HepG2 (cell line): Measurements from ENCODE around the gene PACS1. TPM values are rescaled to one million over a fixed set of nuclear protein-coding genes. Genes with fewer than 3 reads are reported as not detected.

Experiments
- ATAC-seq: fragments of 200-7000 bp; cut with Tn5 transposase; 3 replicates; pipeline ENCODE4 v1.9.1; 2020; ENCODE audit warnings: mild to moderate bottlenecking, moderate library complexity
- BruUV-seq: library from RNA; stranded (reverse); fragments of 400-500 nt; replicated peaks from 2 replicates; lab custom pipeline; 2021; lab: Mats Ljungman, UMichigan
- CTCF ChIA-PET: fragments of 300-600 bp; formaldehyde crosslinking; extraction: SDS; loops from one replicate; lab custom pipeline; 2021; ENCODE audit warnings: low total read pairs, inconsistent platforms, low intra/inter-chr PET ratio; lab: Yijun Ruan, JAX
- POLR2A ChIA-PET: fragments of 350-600 bp; sonication (Branson Sonifier 250); formaldehyde crosslinking; loops from one replicate; lab custom pipeline; 2020; ENCODE audit warnings: antibody characterized with exemption, inconsistent platforms; lab: Yijun Ruan, JAX
- DNase-seq: peaks from one replicate; pipeline ENCODE4 v3.0.0-alpha.2; 2015; ENCODE audit warnings: low spot score
- FAIRE-seq: peaks from 3 replicates; lab custom pipeline; 2011; peaks lifted over from hg19 to GRCh38; lab: Jason Lieb, UNC
- H2AFZ ChIP-seq: one replicate; pipeline ENCODE4 v1.6.1; 2011; ENCODE audit warnings: low read length, inconsistent platforms
- H3K27ac ChIP-seq: fragments of 300-600 bp; 3 replicates; pipeline ENCODE4 v1.8.0; 2011; ENCODE audit warnings: mixed run types, mild to moderate bottlenecking, mixed read lengths, low read length, inconsistent platforms; ENCODE audit not compliant: insufficient read depth; ENCODE audit errors: extremely low read length
- H3K27me3 ChIP-seq, 2 experiments: fragments of 200-600 bp in 1 of 2; 2 replicates in 1 of 2; 3 replicates in 1 of 2; pipeline versions ENCODE4 v1.6.0 to v1.8.0; 2011; ENCODE audit warnings: low read length in 2 of 2, mild to moderate bottlenecking in 2 of 2, moderate library complexity in 2 of 2, inconsistent platforms in 1 of 2; ENCODE audit not compliant: insufficient read depth in 2 of 2, control insufficient read depth in 1 of 2
- H3K36me3 ChIP-seq, 2 experiments: fragments of 200-600 bp in 1 of 2; replicated peaks in 1 of 2; 2 replicates in 1 of 2; 3 replicates in 1 of 2; pipeline versions ENCODE4 v1.5.1 to v1.8.0; 2011; ENCODE audit warnings: low read length in 2 of 2, inconsistent platforms in 1 of 2; ENCODE audit not compliant: insufficient read depth in 2 of 2, control insufficient read depth in 1 of 2
- H3K4me1 ChIP-seq: 2 replicates; pipeline ENCODE4 v1.5.1; 2012; ENCODE audit warnings: low read length, inconsistent platforms; ENCODE audit not compliant: insufficient read depth
- H3K4me2 ChIP-seq: 2 replicates; pipeline ENCODE4 v1.6.0; 2011; ENCODE audit warnings: low read depth, low read length, inconsistent platforms
- H3K4me3 ChIP-seq, 3 experiments: fragments of 200-600 bp in 1 of 3; sonication (generic), shearing (Covaris generic) in 1 of 3; replicated peaks in 1 of 3; 2 replicates each; pipeline ENCODE4 v1.5.1; 2011 to 2016; ENCODE audit warnings: low read length in 3 of 3, inconsistent platforms in 2 of 3, low read depth in 2 of 3, mild to moderate bottlenecking in 2 of 3, control low read depth in 1 of 3, mixed read lengths in 1 of 3; ENCODE audit not compliant: insufficient read depth in 1 of 3
- H3K79me2 ChIP-seq: one replicate; pipeline ENCODE4 v1.6.1; 2011; ENCODE audit warnings: low read length, inconsistent platforms; ENCODE audit not compliant: insufficient read depth
- H3K9ac ChIP-seq: 2 replicates; pipeline ENCODE4 v1.6.0; 2011; ENCODE audit warnings: mild to moderate bottlenecking, low read depth, low read length, inconsistent platforms; ENCODE audit not compliant: insufficient read depth
- H3K9me3 ChIP-seq: 2 replicates; pipeline ENCODE4 v1.5.1; 2012; ENCODE audit warnings: mild to moderate bottlenecking, low read length
- H4K20me1 ChIP-seq: 2 replicates; pipeline ENCODE4 v1.6.0; 2011; ENCODE audit warnings: inconsistent platforms, mild to moderate bottlenecking, low read length, moderate library complexity; ENCODE audit not compliant: insufficient read depth
- EP300 ChIP-seq, 3 experiments: sonication (generic) in 1 of 3; formaldehyde crosslinking in 1 of 3; IDR thresholded peaks; 2 replicates each; pipeline versions ENCODE4 v1.5.1 to v1.6.1; 2011 to 2020; ENCODE audit warnings: low read depth in 2 of 3, low read length in 2 of 3, borderline replicate concordance in 1 of 3, improper control_type of control experiment in 1 of 3, mild to moderate bottlenecking in 1 of 3, missing genetic modification reagents in 1 of 3, moderate library complexity in 1 of 3
- KDM1A ChIP-seq: IDR thresholded peaks from 2 replicates; pipeline ENCODE4 v1.6.1; 2016; ENCODE audit warnings: missing compliant biosample characterization
- KLF11 ChIP-seq: IDR thresholded peaks from 2 replicates; pipeline ENCODE4 v1.6.1; 2016; ENCODE audit warnings: missing compliant biosample characterization
- TRIM24 ChIP-seq: sonication (generic); formaldehyde crosslinking; IDR thresholded peaks from 2 replicates; pipeline ENCODE4 v1.8.0; 2022; ENCODE audit warnings: mild to moderate bottlenecking, missing genetic modification reagents
- ZNF143 ChIP-seq: sonication (generic); formaldehyde crosslinking; IDR thresholded peaks from 2 replicates; pipeline ENCODE4 v1.4.0; 2020; ENCODE audit warnings: missing genetic modification reagents
- ZSCAN30 ChIP-seq: sonication (generic); formaldehyde crosslinking; IDR thresholded peaks from 2 replicates; pipeline ENCODE4 v1.5.0; 2020; ENCODE audit warnings: mild to moderate bottlenecking, missing genetic modification reagents
- WGBS: methylation state at CpG from one replicate; pipeline ENCODE4 v1.1.6; 2017; ENCODE audit warnings: low lambda C conversion rate; 5-methylcytosine and 5-hydroxymethylcytosine counted together
- in situ Hi-C: cut with HindIII; loops from 2 replicates; pipeline ENCODE4 v1.10.0; 2017; ENCODE audit warnings: low pct_unique_long_range_greater_than_20kb; ENCODE audit not compliant: extremely low pct_ligation_motif_present
- intact Hi-C: fragments of 100-400 bp; cut with micrococcal nuclease; formaldehyde crosslinking; loops from one replicate; pipeline ENCODE4 v1.10.0; 2022; ENCODE audit not compliant: unreplicated experiment
- polyA plus RNA-seq, 8 experiments: library from polyadenylated mRNA; depleted of rRNA in 3 of 8; stranded (reverse) in 7 of 8; unstranded in 1 of 8; fragments of >200 nt; fragmentation: Illumina TruSeq in 4 of 8; extraction: Trizol in 4 of 8; gene quantifications; 2 replicates each; pipeline versions ENCODE4 v1.2.1 to v1.2.3, GENCODE V29; 2011 to 2016; ENCODE audit warnings: low read depth in 4 of 8, missing spikeins in 1 of 8, mixed read lengths in 1 of 8; ENCODE audit not compliant: insufficient read depth in 1 of 8
- total RNA-seq, 5 experiments: library from RNA; depleted of rRNA; stranded (reverse); fragments of >200 nt; fragmentation: Illumina TruSeq; extraction: Trizol; gene quantifications; 2 replicates each; pipeline ENCODE4 v1.2.3, GENCODE V29; 2016; ENCODE audit warnings: low read depth in 1 of 5
- TF ChIP-seq, protein P1 (sequence below): sonication (generic); formaldehyde crosslinking; IDR thresholded peaks from 2 replicates; pipeline ENCODE4 v1.4.0; 2020; ENCODE audit warnings: missing genetic modification reagents

The PACS1 gene
- total and polyA plus RNA-seq, 2 of the 13 experiments (the other 11 are each of a cell fraction or from before 2014, with no cell fraction given), result 7.6 to 8.6 TPM

DNA sequence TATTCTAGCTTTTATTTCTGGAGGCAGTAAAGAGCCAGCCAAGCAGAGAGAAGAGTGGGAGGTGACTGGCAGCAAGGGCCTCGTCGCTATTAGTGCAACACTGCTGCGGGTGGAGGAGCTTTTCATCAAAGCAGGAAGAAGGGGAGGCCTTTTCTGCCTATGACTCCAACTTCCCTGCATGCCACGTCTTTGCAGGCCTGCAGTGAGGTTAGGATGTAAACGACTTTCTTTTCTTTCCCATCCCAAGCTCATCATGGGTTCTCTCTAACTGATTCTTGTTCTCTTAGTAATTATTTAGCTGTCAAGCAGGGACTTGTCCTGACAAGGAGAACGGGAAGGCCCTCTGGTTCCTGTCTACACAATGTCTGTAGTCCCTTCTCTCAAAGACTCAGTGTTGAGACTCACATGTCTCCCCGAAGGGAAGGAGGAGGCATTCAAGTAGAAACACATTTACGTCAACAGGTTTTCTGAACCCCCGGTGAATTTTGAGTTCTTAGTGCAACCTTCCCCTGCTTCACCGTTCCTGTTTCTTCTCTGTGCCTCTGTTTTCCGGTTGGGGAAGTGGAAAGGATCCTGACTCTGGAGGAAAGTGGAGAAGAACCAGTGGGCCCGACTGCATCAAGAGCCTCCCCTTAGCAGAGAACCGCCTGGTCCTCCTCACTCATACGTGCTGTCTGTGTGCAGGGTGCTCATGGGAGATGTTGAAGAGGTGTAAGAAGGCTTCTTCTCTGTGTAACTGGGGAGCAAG lies 56.9 kb downstream of the PACS1 start:
- Histone ChIP-seq H3K36me3 (no peaks in the 10 kb centered on the region; a peak in 1 of 5 replicates), H4K20me1 (no peaks in the 10 kb centered on the region), H3K79me2 (no peaks in the 10 kb centered on the region), H3K9ac (no peak overlapping the region), H3K4me3 (no peak overlapping the region), H3K27ac (no peak overlapping the region), H2AFZ (no peak overlapping the region), H3K4me2 (no peak overlapping the region)
- in situ Hi-C loops, result no loop called here
- no peak for FAIRE-seq
- intact Hi-C loops, result no loop called here
- POLR2A ChIA-PET, result no interaction called here
- no peak for DNase-seq
- ATAC-seq, result no peak
- CTCF ChIA-PET, result no interaction called here
- TF ChIP-seq TRIM24 (CRISPR knock-in tag) (no peak), ZSCAN30 (CRISPR knock-in tag) (no peak), EP300 (IDR thresholded peaks at IDR 0.05; ENCODE audit: low read depth in 2 of 2, low read length in 2 of 2) (no peak), EP300 (CRISPR knock-in tag; IDR thresholded peaks at IDR 0.05; ENCODE audit: borderline replicate concordance) (no peak), KDM1A (CRISPR knock-in tag) (no peak), KLF11 (CRISPR knock-in tag) (no peak), ZNF143 (no peak)
- TF ChIP-seq, protein P1, sequence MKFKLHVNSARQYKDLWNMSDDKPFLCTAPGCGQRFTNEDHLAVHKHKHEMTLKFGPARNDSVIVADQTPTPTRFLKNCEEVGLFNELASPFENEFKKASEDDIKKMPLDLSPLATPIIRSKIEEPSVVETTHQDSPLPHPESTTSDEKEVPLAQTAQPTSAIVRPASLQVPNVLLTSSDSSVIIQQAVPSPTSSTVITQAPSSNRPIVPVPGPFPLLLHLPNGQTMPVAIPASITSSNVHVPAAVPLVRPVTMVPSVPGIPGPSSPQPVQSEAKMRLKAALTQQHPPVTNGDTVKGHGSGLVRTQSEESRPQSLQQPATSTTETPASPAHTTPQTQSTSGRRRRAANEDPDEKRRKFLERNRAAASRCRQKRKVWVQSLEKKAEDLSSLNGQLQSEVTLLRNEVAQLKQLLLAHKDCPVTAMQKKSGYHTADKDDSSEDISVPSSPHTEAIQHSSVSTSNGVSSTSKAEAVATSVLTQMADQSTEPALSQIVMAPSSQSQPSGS, result no peak
- TF ChIP-seq, all 625 proteins: peak for 0
- no peaks in the 10 kb centered on the region for H3K9me3 ChIP-seq
- BruUV-seq, result no TSS peak
- H3K27me3 ChIP-seq, result no peaks in the 10 kb centered on the region
- 94% methylated on average over 14 of the region's 14 CpGs for WGBS
- H3K4me1 ChIP-seq, result peaks cover 12% of the 10 kb centered on the region; the same call in 1 of the 2 replicates
